NOMO-1 treated with DMSO at 0.1 percent for 48 hours (cell line): ENCODE results near the gene CAPN3.
A peak's percentile ranks its signal among the peaks of the same experiment; 100 is the strongest.
"Not testable (repeated sequence)": the region's sequence is repeated elsewhere in the genome, so short reads cannot be mapped to it uniquely, and the experiment has no call there.

Experiments used
- DNase-seq: peaks from one replicate; lab custom pipeline; 2025; ENCODE audit not compliant: unreplicated experiment; lab: John Stamatoyannopoulos, UW

The CAPN3 gene

DNA sequence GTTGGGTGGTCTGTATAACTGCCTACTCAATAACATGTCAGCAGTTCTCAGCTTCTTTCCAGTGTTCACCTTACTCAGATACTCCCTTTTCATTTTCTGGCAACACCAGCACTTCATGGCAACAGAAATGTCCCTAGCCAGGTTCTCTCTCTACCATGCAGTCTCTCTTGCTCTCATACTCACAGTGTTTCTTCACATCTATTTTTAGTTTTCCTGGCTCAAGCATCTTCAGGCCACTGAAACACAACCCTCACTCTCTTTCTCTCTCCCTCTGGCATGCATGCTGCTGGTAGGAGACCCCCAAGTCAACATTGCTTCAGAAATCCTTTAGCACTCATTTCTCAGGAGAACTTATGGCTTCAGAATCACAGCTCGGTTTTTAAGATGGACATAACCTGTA is at the start of gene CAPN3:
Gene CAPN3 (plus strand): TSS at position 253 of the 400 bp plus-strand sequence. CDS start 305 bp downstream, outside the sequence.
- DNase-seq: peak; percentile 43

DNA sequence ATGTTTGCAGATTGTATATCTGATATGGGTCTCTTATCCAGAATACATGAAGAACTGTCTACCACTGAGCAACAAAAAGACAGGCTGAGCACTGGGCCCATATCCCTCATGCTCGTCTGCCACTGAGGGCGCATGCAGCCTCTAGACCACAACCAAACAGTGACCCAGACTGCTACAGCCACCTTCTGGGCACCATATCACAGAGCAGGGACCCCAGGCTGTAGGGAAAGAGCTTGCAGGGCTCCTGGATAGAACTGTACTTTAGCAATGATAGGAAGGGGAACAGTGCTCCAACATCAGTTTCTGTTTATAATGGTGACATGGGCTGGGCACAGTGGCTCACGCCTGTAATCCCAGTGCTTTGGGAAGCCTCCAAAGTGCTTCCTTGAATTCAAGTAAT is 45.8 kb upstream of the CAPN3 start:
- DNase-seq: no peak

DNA sequence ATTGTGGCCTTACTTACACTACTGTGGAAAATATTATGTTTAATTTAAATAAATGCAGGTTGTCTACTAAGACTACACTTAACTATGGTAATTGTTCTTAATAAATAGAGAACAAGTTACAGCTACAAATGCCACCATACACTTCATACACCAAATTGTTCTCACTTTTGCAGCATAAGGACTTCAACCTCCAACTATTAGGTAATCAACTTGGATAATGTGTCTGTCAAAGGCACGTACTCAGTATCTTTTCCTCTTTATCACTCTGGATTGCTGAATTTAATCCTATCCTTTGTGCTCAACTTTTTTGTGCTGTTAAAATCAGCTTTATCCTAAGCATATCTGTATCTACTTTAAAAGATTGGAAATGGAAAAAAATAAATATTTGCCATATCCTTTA is 44.5 kb upstream of the CAPN3 start:
- no peak for DNase-seq

DNA sequence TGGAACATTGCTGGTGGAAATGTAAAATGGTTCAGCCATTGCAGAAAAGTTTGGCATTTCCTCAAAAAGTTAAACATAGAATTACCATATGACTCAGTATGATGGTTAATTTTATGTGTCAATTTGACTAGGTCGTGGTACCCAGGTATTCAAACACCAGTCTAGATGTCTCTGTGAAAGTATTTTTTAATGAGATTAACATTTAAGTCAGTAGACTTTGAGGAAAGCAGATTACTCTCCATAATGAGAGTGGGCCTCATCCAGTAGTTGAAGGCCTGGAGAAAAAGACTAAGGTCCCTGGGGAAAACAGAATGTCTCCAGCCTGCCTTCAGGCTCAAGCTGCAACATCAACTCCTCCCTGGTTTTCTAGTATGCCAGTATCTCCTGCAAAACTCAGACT is 43.8 kb upstream of the CAPN3 start:
- DNase-seq: no peak

DNA sequence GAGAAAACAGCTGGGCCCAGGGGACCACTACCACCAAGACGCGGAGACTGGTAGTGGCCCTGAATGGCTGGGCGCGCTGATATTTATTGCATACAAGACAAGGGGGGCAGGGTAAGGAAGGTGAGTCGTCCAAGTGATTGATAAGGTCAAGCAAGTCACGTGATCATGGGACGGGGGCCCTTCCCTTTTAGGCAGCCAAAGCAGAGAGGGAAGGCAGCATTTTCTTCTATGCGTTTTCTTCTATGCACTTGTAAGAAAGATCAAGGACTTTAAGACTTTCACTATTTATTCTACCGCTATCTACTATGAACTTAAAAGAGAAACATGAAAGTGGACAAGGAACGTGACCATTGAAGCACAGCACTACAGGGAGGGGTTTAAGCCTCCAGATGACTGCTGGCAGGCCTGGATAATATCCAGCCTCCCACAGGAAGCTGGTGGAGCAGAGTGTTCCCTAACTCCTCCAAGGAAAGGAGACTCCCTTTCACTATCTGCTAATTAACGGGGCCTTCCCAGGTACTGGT is 43.0 kb upstream of the CAPN3 start:
- DNase-seq: not testable (repeated sequence)

DNA sequence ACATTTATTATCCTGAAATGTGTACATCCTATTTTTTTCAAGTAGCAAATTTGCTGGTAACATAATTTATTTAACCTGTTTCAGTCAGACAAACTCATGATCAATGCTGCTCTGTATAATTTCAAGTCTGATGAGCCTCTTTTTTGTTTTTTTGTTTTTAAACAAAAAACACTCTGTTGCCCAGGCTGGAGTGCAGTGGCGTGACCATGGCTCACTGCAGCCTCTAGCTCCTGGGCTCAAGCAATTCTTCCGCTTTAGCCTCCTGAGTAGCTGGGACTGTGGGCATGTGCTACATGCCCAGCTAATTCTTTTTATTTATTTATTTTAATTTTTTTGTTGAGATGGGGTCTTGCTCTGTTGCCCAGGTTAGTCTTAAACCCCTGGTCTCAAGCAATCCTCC is 40.1 kb upstream of the CAPN3 start:
- DNase-seq: no peak

DNA sequence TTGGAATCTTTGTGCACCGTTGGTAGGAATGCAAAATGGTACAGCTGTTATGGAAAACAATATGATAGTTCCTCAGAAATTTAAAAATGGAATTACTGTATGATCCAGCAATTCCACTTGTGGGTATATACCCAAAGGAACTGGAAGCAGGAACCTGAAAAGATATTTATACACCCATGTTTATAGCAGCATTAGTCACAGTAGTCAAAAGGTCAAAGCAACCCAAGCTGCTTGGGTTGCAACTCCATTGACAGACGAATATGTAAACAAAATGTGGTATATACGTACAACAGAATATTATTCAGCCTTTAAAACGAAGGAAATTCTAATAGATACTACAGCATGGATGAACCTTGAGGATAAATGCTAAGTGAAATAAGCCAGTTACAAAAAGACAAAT is 35.0 kb upstream of the CAPN3 start:
- no peak for DNase-seq

DNA sequence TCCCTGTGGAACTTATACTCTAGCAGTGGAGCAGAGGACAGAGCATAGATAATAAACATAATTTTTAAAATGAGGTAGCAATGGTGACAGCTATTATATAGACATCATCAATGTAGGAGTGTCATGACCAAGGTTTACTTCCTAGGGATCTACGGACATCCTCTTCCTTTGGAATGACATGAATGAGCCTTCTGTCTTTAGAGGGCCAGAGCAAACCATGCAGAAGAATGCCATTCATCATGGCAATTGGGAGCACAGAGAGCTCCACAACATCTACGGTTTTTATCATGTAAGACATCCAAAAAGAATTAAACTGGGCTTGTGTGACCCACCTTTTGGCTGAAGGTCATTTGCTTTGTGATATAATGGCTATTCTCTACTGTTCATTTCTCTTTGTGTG is 30.1 kb upstream of the CAPN3 start:
- no peak for DNase-seq

DNA sequence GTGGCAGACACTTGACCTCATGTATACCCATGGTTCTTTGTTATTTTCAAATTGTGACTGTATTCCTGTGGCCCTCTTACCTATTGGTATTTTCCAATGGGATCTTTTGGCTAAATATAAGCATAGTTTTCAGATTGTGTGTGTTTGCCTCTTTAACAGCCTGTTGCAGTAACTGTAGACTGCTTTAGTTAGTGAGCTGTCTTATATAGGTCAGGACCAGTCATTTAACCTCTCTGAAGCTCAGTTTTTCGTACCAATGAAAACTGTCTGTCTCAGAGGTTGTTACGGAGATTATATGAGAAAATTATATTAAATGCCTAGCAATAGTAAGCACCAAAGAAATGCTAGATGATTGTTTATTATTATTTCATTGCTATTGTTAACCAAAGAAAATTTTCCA is 29.3 kb upstream of the CAPN3 start:
- DNase-seq: no peak

DNA sequence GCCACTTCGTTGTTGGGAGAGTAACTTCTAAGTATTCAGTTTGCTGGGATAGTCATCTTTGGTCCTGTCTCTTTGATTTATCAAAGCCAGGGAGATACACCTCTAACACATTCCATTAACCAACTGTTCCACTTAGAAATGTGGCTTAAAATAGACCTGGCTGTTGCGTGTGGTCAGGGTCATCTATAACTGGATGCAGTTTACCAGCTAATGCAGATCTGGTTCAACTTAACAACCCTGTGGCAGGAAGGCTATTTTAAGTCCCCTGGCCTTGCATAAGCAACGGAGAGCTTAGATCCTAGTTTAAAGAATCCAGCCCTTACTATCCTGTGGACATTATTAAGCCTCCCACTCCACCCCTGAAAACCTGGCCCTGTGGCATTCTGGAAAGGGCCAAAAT is 28.1 kb upstream of the CAPN3 start:
- peak; percentile 83 for DNase-seq

DNA sequence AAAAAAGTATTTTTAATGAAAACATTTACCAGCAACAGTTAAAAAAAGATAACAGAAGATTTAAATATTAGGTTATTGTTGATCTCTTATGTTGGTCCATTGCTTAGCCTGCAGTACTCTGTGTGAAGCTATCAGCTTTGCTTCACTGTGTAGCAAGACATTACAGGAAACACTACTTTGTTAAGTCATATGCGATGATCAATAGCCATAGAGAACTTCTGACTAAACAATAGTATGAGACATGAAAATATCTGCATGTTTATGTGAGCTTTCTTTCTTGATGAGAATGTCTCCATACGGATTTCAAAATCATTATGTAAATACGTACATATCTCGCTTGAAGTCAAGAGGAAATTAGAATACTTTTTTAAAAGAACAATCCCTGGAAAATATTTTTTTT is 27.0 kb upstream of the CAPN3 start:
- DNase-seq: no peak

DNA sequence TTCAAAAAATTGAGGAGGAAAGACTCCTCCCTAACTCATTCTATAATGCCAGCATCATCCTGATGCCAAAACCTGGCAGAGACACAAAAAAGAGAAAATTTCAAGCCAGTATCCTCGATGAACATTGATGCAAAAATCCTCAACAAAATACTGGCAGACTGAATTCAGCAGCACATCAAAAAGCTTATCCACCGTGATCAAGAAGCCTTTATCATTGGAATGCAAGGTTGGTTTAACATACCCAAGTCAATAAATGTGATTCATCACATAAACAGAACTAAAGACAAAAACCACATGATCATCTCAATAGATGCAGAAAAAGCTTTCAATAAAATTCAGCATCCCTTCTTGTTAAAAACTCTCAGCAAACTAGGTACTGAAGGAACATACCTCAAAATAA is 24.2 kb upstream of the CAPN3 start:
- DNase-seq: no peak

DNA sequence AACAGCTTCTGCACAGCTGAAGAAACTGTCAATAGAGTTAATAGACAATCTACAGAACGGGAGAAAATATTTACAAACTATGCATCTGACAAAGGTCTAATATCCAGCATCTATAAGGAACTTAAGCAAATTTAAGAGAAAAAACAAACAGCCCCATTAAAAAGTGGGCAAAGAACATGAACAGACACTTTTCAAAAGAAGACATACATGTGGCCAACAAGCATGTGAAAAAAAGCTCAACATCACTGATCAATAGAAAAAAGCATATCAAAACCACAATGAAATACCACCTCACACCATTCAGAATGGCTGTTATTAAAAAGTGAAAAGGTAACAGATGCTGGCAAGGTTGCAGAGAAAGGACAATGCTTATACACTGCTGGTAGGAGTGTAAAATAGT is 22.7 kb upstream of the CAPN3 start:
- DNase-seq: not testable (repeated sequence)

DNA sequence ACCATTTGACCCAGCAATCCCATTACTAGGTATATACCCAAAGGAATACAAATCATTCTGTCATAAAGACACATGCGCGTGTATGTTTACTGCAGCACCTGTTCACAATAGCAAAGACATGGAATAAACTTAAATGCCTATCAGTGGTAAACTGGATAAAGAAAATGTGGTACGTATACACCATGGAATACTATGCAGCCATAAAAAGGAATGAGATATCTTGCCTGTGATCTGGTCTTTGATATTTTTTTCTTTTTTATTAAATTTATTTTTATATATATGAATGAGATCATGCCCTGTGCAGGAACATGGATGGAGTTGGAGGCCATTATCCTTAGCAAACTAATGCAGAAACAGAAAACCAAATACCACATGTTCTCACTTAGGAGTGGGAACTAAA is 22.2 kb upstream of the CAPN3 start:
- DNase-seq: not testable (repeated sequence)

DNA sequence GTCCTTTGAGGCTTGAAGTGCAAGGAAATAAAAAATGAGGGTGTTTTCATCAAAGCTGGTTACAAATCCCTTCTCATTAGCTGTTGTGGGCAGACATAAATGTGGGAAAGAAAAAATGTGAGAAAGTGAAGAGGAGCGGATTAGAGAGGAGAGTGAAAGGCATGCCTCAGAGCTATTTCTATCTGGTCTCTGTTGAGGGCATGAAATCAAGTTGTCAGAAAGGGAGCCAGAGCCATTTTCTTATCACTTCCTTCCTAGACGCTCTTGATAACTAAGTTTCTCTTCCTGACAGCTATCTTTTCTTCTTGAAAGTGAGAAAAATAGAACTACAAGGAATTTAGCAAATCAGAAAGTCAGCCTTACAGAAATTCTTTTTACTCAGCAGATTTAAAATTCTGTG is 20.8 kb upstream of the CAPN3 start:
- DNase-seq: no peak

DNA sequence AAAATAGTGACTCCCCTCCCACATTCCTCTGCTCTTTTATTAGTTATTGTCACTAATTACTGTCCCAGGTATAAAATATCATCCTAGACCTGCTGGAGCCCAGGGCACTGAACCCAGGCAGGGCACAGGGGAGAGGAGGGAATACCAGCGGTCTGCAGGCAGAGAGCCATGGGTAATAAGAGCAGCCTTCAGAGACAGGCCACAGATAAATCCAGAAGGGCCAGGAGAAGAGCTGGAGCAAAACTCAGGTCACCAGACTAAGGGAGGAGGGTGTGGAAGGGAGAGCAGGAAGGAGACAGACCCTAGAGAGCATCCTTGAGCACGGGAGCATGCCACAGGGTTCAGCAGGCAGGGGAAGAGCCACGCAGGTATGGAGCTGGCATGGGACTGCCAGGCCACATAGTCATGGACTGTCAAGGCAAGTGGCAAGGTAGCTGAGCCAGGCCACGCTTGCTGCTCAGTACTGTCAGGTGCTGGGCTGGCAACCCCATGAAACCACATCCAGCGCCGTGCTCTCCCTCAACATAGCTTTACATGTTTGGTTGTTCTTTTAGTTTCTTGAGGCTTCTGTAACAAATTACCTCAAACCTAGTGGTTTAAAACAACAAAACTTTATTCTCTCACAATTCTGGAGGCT is 15.6 kb upstream of the CAPN3 start:
- no peak for DNase-seq

DNA sequence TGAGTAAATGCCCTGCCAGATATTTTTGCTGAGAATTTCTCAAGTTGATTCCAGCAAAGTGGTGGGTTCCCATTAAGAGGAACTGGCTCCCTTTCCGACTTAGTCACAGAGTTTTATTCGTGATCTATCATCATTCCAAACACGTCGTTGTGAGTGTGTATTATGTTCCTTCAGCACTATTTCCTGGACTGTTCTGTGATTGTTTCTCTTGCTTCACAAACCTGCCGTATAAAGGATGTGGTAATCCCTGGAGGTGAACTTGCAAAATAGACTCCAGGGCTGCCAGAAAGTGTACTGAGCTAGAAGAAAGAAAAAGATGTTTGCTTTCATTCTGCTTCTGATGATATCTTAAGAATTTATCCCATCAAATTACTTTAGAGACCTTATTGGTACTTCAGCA is 14.5 kb upstream of the CAPN3 start:
- peak; percentile 56 for DNase-seq

DNA sequence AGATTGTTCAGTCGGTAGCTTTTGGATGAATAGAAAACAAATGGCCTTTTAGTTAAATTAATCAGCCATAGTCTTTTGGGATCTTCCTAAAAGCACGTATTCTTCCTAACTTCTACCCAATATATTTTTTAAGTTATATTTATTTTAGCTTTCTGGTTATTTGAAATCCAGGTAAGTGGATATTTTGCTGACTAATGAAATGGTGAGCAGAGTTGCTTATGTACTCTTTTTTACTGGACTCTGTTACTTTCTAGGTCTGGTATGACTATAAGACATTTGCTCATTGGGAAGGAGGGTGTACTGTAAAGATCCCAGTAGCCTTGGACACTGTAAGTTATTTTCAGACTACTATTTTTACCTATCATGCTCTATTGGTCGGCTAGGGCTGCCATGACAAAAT is 13.8 kb upstream of the CAPN3 start:
- no peak for DNase-seq

DNA sequence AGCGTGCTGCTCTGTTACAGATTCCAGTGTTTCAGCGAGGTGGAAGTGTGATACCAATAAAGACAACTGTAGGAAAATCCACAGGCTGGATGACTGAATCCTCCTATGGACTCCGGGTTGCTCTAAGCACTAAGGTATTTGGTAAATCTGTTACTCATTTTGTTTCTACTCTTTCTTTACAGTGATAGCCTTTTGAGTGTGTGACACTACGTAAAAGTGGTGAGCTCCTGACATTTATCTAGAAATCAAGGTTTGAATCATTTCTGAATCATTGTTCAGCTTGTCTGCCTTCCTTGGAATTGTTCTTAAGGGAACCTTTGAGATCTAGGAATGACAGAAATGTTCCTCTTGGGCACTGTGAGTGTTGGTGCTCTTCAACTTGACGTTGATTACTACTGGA is 11.2 kb upstream of the CAPN3 start:
- DNase-seq: no peak

DNA sequence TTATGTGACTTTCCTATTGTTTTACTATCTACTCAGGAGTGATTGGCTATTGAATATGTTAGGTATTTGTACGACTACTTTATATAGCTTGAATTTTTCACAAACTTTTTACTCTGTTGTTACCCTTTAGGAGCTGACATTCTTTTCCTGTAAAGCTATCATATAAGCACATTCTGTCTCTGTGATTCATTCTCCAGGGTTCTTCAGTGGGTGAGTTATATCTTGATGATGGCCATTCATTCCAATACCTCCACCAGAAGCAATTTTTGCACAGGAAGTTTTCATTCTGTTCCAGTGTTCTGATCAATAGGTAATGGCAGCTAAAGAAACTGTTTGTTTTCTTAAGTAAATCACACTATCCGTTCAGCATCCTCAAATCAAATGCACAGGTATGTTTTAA is 10.1 kb upstream of the CAPN3 start:
- no peak for DNase-seq

DNA sequence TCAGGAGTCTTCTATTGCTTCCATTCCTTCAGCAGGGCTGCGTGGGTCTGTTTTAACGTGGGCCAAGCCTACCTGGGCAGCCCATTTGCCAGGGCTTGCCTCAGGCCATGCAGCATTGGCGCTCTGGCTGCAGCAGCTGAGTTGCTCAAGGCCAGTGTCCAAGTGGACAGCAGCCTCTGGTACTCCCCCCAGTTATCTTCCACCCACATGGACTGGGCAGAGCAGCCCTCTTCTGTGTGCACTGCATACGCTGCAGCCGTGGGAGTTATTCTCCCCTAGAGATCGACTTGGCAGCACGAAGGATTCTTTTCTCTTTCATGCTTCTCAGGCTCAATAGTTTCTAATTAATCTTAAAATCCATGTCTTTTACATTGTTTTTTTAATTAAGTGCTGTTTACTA is 6.9 kb upstream of the CAPN3 start:
- DNase-seq: no peak

DNA sequence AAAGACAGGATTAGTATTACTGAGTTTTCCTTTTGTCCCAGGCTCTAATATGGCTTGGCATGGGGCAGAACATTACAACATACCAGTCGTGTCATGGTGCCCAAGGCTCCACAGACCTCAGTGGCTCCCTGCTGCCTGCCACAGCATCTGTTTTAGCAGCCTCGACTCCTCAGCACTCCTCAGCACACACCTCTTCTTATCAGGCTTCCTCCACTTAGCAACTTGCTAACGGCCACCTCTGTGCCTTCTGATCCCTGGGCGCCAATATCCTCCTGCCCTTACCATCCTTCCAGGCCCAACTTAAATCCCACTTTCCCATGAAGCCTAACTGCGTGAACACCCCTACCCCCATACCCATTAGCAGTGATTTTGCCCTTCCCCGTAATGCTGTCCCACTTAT is 6.2 kb upstream of the CAPN3 start:
- no peak for DNase-seq

DNA sequence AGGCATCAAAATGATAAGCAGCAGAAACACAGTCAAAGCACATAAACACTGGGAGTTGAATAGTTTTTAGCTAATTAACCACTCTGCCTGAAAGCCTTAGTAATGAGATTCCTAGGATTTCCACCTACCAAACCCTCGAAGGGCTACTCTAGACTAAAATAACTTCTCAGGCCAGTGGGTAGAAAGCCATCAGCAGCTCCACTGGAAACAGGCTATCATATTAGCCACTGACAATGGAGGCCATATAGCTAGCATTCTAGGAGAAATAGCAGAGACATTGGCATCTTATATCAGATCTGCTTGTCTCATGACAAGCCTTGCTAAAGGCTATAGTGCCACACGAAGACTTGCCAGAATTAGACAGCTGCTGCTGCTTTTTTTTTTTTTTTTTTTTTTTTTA is 4.5 kb upstream of the CAPN3 start:
- DNase-seq: no peak
